H1 (cell line): ENCODE results near the gene FAM53B.

Source experiments
- BCL11A ChIP-seq, 2 experiments: IDR thresholded peaks; one replicate each; pipeline ENCODE4 v1.6.1; 2011; ENCODE audit warnings: low read depth in 2 of 2, low read length in 2 of 2, mild to moderate bottlenecking in 2 of 2
- BRCA1 ChIP-seq: IDR thresholded peaks from 2 replicates; pipeline ENCODE4 v1.6.1; 2012; ENCODE audit warnings: low read depth, low read length, improper control_type of control experiment
- CTCF ChIP-seq, 3 experiments: IDR thresholded peaks; 1 replicate in 2 of 3; 2 replicates in 1 of 3; pipeline versions ENCODE4 v1.5.1 to v1.6.1; 2011; ENCODE audit warnings: low read length in 3 of 3, mild to moderate bottlenecking in 3 of 3, inconsistent platforms in 2 of 3, low read depth in 1 of 3, moderate library complexity in 1 of 3; ENCODE audit not compliant: insufficient read depth in 1 of 3; ENCODE audit errors: control extremely low read depth in 1 of 3
- EZH2 ChIP-seq: fragments of 200-600 bp; sonication (generic); IDR thresholded peaks from 2 replicates; pipeline ENCODE4 v1.7.1; 2012; ENCODE audit warnings: low read depth, mild to moderate bottlenecking, moderate library complexity, low read length, inconsistent platforms; ENCODE audit not compliant: severe bottlenecking
- FOSL1 ChIP-seq: IDR thresholded peaks from 2 replicates; pipeline ENCODE4 v1.6.1; 2011; ENCODE audit warnings: mild to moderate bottlenecking, low read depth, low read length, moderate library complexity; ENCODE audit not compliant: insufficient read depth
- GABPA ChIP-seq: IDR thresholded peaks from 2 replicates; pipeline ENCODE4 v1.6.1; 2011; ENCODE audit warnings: mild to moderate bottlenecking, low read length, moderate library complexity, borderline replicate concordance; ENCODE audit not compliant: insufficient read depth
- POLR2A ChIP-seq, 2 experiments: IDR thresholded peaks; 1 replicate in 1 of 2; 2 replicates in 1 of 2; pipeline ENCODE4 v1.6.1; 2011; ENCODE audit warnings: low read depth in 2 of 2, low read length in 2 of 2, mild to moderate bottlenecking in 2 of 2; ENCODE audit errors: control extremely low read depth in 1 of 2
- POLR2AphosphoS5 ChIP-seq: IDR thresholded peaks from 2 replicates; pipeline ENCODE4 v1.6.1; 2011; ENCODE audit warnings: low read depth, low read length
- RNF2 ChIP-seq: fragments of 200-900, 300-1000 bp; sonication (generic); IDR thresholded peaks from 2 replicates; pipeline ENCODE4 v1.7.1; 2016; ENCODE audit warnings: borderline replicate concordance, low read depth, mild to moderate bottlenecking, antibody characterized with exemption, low read length; ENCODE audit not compliant: poor library complexity, severe bottlenecking; ENCODE audit errors: missing control alignments
- TEAD4 ChIP-seq: IDR thresholded peaks from 2 replicates; pipeline ENCODE4 v1.6.1; 2012; ENCODE audit warnings: low read depth, low read length, inconsistent platforms, mixed read lengths

DNA sequence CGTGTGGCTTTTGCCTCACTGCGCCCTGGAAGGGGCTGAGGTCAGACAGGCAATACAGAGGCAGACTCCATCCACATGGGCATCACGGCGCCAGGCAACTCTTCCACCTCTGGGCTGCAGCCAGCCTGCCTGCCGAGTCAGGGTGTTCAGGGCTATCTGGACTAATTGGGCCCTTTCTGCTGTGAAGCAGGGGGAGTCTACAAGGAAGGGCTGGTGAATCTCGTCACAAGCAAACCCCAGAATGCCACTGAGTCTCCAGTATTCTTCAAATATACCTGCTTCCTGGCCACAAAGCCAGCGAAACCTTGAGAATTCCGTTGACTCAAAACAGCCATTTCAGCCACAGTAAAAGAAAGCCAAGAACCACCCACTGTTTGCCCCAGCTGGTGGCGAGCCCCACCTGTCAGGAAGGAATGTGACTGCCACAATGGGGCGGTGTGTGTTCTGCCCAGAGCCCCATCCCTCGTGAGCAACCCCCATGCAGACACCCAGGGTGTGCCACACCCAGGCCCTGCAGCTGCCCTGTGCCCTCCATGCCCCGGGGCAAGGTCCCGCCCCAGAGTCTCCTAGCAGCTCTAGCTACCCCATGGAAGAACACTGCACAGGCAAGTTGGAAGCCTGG, 117.3 kb downstream of the FAM53B start:
- no peak for TF ChIP-seq FOSL1
- TF ChIP-seq CTCF (IDR thresholded peaks at IDR 0.05; ENCODE audit: control extremely low read depth in 1 of 3, insufficient read depth in 1 of 3, low read depth in 1 of 3, low read length in 3 of 3) = no peak
- TF ChIP-seq RNF2 = no peak
- no peak for TF ChIP-seq EZH2
- TF ChIP-seq BRCA1 = no peak
- TF ChIP-seq POLR2A (IDR thresholded peaks at IDR 0.05; ENCODE audit: control extremely low read depth in 1 of 2, low read depth in 2 of 2, low read length in 2 of 2) = no peak
- no peak for TF ChIP-seq POLR2AphosphoS5
- no peak for TF ChIP-seq GABPA
- TF ChIP-seq TEAD4 = peak; percentile 77
- no peak for TF ChIP-seq BCL11A (IDR thresholded peaks at IDR 0.05; ENCODE audit: low read depth in 2 of 2, low read length in 2 of 2)
